T-helper 2 cell treated with Interferon-gamma antibody and Interleukin-4, amounts not matched to agents 5 μg/mL and 100 μg/mL, for 36 hours (primary cell): ENCODE results near the gene ASCC1.

Experiments used
- DNase-seq: peaks from one replicate; pipeline ENCODE4 v3.0.0; 2021; ENCODE audit warnings: low spot score
- H3K27ac Mint-ChIP-seq: one replicate; pipeline ENCODE4 v1.8.0; 2021; ENCODE audit warnings: mild to moderate bottlenecking, mixed read lengths
- H3K27me3 Mint-ChIP-seq: one replicate; pipeline ENCODE4 v1.8.0; 2021; ENCODE audit warnings: low read depth, mixed read lengths
- H3K36me3 Mint-ChIP-seq: one replicate; pipeline ENCODE4 v1.8.0; 2021; ENCODE audit warnings: low read depth, mixed read lengths
- H3K4me1 Mint-ChIP-seq: one replicate; pipeline ENCODE4 v1.8.0; 2021; ENCODE audit warnings: low read depth, mixed read lengths
- H3K4me3 Mint-ChIP-seq: one replicate; pipeline ENCODE4 v1.8.0; 2022; ENCODE audit warnings: mild to moderate bottlenecking, moderate library complexity, mixed read lengths
- H3K9me3 Mint-ChIP-seq: one replicate; pipeline ENCODE4 v1.8.0; 2021; ENCODE audit warnings: mixed read lengths

Gene ASCC1

DNA sequence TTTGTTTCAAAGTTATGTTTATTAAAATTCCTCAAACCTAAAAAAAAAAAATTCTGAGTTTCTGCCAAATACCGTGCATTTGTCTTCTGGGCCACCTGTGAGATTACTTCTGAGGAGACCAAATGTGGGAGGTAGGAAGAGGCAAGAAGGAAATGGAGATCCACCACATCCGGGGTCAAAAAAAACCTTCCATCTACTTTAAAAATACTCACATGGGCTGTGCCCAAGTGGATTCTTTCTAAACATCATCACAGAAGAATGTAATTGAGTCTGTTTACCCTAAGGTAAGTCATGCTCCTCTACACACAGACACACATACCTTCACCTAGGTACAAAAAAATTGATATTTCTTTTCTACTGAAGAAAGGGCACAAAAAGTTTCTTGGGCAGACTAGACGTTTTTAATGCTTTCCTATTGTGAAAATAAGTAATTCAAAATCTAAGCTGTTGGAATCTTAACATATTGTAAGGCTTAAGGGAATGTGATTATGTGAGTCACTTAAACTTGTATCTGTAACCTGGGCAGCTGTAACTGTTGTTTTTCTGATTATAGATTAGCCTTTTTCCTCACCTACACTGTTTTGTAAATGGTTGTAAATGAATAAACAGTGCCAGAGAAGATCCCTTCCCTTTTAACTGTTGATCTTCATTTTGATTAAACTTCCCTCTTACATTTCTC, 108.6 kb downstream of the ASCC1 start:
- Mint-ChIP-seq H3K9me3 (no peaks in the 10 kb centered on the region), H3K27ac (peak overlapping the region; percentile 87), H3K4me1 (peaks cover 59% of the 10 kb centered on the region), H3K4me3 (peak overlapping the region; percentile 78), H3K36me3 (peaks cover 19% of the 10 kb centered on the region), H3K27me3 (no peaks in the 10 kb centered on the region)
- DNase-seq = peak; percentile 38

DNA sequence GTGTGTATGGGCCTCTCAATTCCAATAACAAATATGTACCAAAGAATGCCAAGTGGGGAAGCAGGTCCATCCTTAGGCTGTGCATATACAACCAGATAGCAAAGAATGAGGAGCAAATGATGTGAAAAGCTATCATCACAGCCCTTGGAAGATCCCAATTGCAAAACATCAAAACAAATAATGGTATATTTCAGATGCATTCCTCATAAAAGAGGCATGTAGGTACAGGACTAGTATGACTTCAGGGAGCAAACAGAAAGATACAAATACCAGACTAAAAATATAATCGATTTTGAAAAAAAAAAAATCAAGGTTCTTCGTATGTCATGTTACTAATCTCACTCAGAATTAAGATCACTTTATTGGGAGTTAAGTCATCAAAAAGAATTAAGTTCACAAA, 109.2 kb downstream of the ASCC1 start:
- Mint-ChIP-seq H3K36me3 (peaks cover 23% of the 10 kb centered on the region), H3K9me3 (no peaks in the 10 kb centered on the region), H3K27me3 (no peaks in the 10 kb centered on the region), H3K4me1 (peaks cover 62% of the 10 kb centered on the region), H3K4me3 (peak overlapping the region; percentile 78), H3K27ac (peak overlapping the region; percentile 87)
- no peak for DNase-seq

DNA sequence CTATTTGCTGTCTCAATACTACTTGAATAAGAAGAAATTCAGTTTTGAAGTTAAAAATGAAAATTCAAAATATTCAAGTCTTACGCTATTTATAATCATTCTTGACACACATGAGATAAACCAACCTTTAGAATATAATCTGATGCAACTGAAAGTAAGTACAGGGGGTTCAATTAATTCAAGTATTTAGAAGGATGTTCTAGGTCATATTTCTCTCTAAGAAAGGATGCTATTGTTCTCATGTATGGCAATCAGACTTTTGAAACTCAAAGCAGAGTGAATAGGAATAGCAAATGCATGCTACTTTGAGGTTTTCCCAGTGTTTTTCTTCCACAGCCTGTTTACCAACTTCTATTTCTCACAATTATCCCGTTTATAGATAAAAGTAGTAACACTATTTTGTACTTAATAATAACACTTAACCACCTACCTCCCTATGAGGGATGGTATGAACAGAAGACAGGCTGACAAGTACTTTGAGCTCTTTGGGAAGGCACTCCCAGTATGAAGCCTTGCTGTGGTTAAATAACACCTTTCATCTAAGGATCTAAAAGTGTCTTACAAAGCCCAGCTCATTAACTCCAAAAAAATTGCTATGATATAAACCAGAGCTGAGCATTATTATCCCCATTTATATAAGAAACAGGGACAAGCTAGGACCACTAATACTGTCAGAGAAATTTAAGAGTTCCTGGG, 109.8 kb downstream of the ASCC1 start:
- Mint-ChIP-seq H3K9me3 (no peaks in the 10 kb centered on the region), H3K27ac (peak overlapping the region; percentile 87), H3K36me3 (peaks cover 27% of the 10 kb centered on the region), H3K4me3 (peak overlapping the region; percentile 78), H3K4me1 (peaks cover 66% of the 10 kb centered on the region), H3K27me3 (no peaks in the 10 kb centered on the region)
- no peak for DNase-seq

DNA sequence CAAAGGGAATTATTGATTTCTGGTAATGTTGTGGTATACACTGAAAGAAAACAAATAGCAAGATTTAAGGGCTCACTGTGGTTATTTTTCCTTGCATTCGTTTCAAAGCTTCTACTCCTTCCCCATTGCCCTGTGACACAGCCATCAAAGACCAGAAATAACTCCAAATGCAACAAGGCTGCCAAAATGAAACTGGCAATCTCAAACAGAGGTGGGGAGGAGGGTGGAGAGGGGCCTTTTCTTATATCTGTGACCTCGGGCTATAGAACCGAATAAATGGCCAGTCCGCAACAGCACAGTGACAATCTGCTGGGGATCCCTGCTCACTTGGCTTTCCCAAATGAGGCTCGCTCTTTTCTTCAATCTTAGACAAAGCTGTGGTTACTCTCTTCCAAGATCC, 110.4 kb downstream of the ASCC1 start:
- Mint-ChIP-seq H3K27ac (no peak overlapping the region), H3K36me3 (peaks cover 29% of the 10 kb centered on the region), H3K27me3 (no peaks in the 10 kb centered on the region), H3K4me1 (peaks cover 64% of the 10 kb centered on the region), H3K9me3 (no peaks in the 10 kb centered on the region), H3K4me3 (no peak overlapping the region)
- no peak for DNase-seq

DNA sequence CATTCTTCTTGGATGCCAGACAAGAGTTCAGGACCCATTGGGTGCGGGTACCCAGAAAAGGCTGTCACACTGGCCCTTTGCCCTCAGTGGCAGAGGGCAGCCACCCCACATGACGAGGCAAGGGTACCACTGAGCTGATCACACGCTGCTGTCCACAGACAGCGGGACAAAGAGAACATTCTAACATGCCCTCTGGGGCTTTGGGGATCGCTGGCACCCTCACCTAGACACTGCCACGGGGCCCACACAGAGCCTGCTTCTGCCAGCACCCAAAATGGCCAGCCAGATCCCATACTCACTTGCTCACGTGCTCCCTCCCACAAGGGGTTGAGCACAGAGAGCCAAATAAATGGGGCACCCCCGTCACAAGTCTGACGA, 111.0 kb downstream of the ASCC1 start:
- no peak for DNase-seq
- H3K36me3 Mint-ChIP-seq = peaks cover 30% of the 10 kb centered on the region
- H3K27me3 Mint-ChIP-seq = no peaks in the 10 kb centered on the region
- H3K27ac Mint-ChIP-seq = no peak overlapping the region
- H3K4me3 Mint-ChIP-seq = no peak overlapping the region
- no peaks in the 10 kb centered on the region for H3K9me3 Mint-ChIP-seq
- H3K4me1 Mint-ChIP-seq = peaks cover 61% of the 10 kb centered on the region

DNA sequence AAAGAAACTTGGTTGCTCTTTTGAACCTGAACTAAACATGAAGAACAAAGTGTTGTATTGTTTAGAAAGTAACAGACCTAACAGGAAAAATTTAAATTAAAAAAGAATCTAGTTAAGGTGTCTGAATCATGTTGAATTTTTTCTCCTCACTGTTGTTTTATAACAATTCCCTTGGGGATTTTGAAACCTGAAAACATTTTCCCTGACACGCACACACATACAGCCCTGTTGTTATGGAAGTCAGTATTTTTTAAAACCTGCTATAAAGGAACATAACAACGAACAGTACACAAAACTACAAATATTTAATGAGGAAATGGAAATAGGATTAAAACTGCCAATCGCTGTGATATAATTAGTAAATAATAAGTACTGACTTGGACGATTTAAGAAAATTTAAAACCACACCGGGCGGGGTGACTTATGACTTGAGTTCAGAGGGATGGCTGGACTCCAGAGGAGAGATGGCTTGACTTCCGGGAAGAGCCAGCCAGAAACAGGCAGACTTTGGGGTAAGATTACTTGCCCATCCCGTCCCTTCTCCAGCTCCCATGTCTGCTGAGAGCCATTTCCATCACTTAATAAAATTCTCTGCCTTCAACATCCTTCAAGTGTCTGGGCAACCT, 111.5 kb downstream of the ASCC1 start:
- H3K4me1 Mint-ChIP-seq = peaks cover 56% of the 10 kb centered on the region

DNA sequence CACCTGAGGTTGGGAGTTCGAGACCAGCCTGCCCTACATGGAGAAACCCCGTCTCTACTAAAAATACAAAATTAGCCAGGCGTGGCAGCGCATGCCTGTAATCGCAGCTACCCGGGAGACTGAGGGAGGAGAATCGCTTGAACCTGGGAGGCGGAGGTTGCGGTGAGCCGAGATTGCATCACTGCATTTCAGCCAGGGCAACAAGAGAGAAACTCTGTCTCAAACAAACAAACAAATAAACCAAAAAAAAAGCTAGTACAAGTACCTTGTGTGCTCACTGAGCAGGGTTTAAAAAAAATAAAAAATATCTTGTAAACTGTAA, 116.5 kb downstream of the ASCC1 start:
- Mint-ChIP-seq H3K4me1 (peaks cover 39% of the 10 kb centered on the region), H3K36me3 (peaks cover 44% of the 10 kb centered on the region), H3K4me3 (no peak overlapping the region), H3K27ac (no peak overlapping the region), H3K9me3 (no peaks in the 10 kb centered on the region), H3K27me3 (no peaks in the 10 kb centered on the region)
- no peak for DNase-seq

More for the DNA sequence above, 111.5 kb downstream of the ASCC1 start:
- no peak overlapping the region for H3K27ac Mint-ChIP-seq
- H3K27me3 Mint-ChIP-seq = no peaks in the 10 kb centered on the region
- DNase-seq = no peak
- peaks cover 32% of the 10 kb centered on the region for H3K36me3 Mint-ChIP-seq
- H3K9me3 Mint-ChIP-seq = no peaks in the 10 kb centered on the region
- no peak overlapping the region for H3K4me3 Mint-ChIP-seq

DNA sequence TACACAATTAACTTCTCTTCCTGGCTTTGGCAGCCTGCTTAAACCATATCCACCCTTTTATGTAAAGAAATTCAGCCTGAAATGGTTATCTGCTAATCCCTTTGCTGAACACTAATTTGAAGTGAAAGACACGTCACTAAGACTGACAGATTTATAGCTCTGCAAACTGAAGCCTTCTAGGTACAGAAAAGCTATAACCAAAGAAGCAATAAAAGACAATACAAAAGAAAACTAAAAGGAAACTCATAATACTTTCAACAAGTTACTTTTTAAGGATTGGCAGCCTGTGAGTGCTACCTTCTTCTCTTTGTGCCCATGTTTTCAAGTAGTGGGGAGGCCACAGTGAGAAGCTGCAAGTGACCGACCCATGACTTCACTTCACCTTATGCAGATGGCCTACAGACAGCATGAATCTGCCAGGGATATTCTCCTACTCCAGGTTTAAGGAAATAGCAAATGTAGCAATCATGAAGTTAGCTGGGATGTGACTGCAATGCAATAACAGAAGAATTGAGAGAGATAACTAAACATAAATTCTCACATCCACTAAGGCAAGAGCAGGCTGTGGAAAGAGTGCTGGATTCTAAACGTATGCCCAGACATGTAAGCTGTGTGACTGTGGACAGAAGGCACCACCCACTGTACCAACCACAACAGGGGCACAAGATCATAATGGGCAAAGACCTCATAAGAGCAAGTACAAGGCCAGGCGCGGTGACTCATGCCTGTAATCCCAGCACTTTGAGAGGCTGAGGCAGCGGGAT, 117.1 kb downstream of the ASCC1 start:
- H3K27me3 Mint-ChIP-seq = no peaks in the 10 kb centered on the region
- H3K36me3 Mint-ChIP-seq = peaks cover 42% of the 10 kb centered on the region
- H3K27ac Mint-ChIP-seq = no peak overlapping the region
- DNase-seq = no peak
- peaks cover 38% of the 10 kb centered on the region for H3K4me1 Mint-ChIP-seq
- no peak overlapping the region for H3K4me3 Mint-ChIP-seq
- H3K9me3 Mint-ChIP-seq = no peaks in the 10 kb centered on the region

DNA sequence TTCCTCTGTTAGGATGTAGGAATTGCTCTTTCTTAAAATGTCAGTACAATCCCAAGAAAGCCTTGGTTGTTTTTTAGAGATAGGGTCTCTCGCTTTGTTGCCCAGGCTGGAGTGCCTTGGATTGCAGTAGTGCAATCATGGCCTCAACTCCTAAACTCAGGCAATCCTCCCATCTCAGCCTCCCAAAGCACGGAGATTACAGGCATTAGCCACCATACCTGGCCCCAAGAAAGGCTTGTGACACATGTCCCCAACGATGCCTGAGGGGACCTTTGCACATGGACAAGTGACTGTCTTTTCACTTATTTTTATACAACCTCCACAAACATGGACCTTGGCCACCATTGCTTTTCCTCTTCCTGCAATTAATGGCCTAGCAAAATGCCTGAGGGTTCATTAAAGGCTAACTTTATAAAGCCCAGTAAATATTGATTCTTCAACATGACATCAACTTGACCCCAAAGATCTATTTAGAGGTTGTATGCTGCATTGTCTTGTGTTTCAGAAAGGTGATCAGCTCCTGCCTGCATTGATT, 117.7 kb downstream of the ASCC1 start:
- Mint-ChIP-seq H3K27me3 (no peaks in the 10 kb centered on the region), H3K27ac (no peak overlapping the region), H3K4me1 (peaks cover 39% of the 10 kb centered on the region), H3K4me3 (no peak overlapping the region), H3K9me3 (no peaks in the 10 kb centered on the region), H3K36me3 (peaks cover 43% of the 10 kb centered on the region)
- no peak for DNase-seq

DNA sequence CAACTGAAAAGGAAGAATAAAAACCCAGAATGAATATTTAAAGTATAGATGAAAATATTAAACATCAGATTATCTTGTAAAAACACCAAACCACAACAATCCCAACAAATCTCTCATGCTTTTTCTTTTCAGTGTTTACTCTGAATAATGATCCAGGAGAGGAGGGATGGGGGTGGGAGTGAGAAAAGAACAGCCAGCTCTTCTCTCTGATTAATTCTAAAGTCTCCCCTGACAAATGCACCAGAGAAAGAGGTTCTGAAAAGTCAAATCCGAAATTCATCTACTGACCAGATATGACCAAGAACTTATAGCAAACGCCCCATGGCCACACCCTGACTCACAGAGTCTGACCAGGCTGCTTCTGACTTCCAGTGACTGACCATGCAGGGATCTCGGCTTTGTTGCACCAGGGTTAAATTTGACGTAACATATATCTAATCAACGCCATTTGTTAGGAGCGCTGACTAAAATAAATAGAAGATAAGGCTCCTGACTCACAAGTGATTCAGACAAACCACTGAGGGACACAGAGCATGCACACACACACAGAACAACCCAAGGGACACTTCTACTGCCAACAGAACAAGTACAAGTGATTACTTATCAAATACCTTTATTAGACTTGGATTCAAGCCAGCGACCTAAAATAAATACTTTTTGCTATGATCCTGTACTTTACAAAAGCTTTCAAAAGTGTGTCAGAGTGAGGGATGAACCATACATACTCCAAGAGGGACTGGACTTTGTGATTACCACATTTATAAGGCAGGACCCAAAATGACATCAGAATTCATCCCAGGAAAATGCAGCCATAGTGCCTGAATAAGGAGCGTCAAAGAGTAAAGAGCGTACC, 118.4 kb downstream of the ASCC1 start:
- no peak overlapping the region for H3K27ac Mint-ChIP-seq
- H3K36me3 Mint-ChIP-seq = peaks cover 43% of the 10 kb centered on the region
- no peak overlapping the region for H3K4me3 Mint-ChIP-seq
- peak; percentile 56 for DNase-seq
- H3K9me3 Mint-ChIP-seq = no peaks in the 10 kb centered on the region
- no peaks in the 10 kb centered on the region for H3K27me3 Mint-ChIP-seq
- peaks cover 39% of the 10 kb centered on the region for H3K4me1 Mint-ChIP-seq

DNA sequence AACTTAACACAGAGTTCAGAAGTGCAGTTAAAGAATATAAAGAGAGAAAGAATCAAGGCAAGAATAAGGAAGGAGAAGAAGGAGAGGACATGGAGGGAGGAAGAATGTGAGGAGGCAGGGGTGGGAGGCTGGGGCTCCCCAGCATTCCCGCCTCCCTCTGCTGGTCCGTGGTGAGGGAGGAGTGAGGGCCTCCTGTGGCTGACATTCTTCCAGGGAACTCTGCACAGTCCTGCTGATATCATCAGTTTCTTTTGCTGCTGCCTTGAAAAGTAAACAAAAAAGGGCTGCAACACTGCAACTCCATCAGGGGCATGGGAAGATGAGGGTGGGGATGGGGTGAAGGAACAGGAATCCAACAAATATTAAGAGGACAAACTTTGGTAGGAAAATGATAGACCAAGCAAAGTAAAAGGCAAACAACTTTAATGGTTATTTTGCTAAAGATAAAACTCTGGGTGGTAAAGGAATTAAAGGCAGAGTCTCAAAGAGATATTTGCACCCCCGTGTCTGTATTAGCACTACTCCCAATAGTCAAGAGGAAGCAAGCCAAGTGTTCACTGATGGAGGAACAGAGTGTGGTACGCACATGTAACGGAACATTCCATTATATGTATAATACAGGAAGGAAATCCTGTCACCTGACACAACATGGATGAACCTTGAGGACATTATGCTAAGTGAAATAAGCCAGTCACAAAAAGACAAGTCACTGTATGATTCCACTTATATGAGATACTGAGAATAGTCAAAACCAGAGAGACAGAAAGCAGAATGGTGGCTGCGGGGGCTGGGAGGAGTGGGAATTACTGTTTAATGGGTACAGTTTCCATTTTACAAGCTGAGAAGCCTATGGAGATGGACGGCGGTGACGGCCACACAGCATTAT, 119.7 kb downstream of the ASCC1 start:
- H3K36me3 Mint-ChIP-seq = peaks cover 37% of the 10 kb centered on the region
- no peaks in the 10 kb centered on the region for H3K27me3 Mint-ChIP-seq
- H3K9me3 Mint-ChIP-seq = no peaks in the 10 kb centered on the region
- peak overlapping the region; percentile 67 for H3K27ac Mint-ChIP-seq
- H3K4me1 Mint-ChIP-seq = peaks cover 31% of the 10 kb centered on the region
- peak overlapping the region; percentile 8 for H3K4me3 Mint-ChIP-seq
- DNase-seq = peak; percentile 60

DNA sequence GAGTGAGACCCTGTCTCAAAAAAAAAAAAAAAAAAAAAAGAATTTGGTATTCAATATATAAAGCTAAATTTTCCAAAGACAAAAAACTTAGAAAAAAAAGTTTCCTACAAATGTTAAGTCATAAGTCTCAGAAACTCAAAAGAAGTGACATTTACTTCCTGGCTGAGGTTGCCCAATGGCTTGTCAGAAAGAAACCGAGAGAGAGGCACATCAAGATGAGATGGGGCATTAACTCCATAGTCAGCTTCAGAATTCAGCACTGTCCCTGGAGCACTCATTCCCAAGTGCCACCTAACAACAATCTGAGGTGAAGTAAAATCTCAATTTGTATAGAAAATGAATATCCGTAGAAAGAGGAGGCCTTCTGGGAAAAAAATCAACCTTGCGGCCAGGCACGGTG, 120.9 kb downstream of the ASCC1 start:
- no peak overlapping the region for H3K4me3 Mint-ChIP-seq

More for the DNA sequence above, 120.9 kb downstream of the ASCC1 start:
- no peaks in the 10 kb centered on the region for H3K27me3 Mint-ChIP-seq
- no peak overlapping the region for H3K27ac Mint-ChIP-seq
- peaks cover 34% of the 10 kb centered on the region for H3K36me3 Mint-ChIP-seq
- H3K9me3 Mint-ChIP-seq = no peaks in the 10 kb centered on the region
- H3K4me1 Mint-ChIP-seq = peaks cover 33% of the 10 kb centered on the region
- peak; percentile 44 for DNase-seq
